HG03025 (cell line): Measurements from ENCODE around the gene ARHGAP21.
A peak's percentile ranks its signal among the peaks of the same experiment; 100 is the strongest.
"Not testable (repeated sequence)": the region's sequence is repeated elsewhere in the genome, so short reads cannot be mapped to it uniquely, and the experiment has no call there.

Experiments used
- ATAC-seq: cut with Tn5 transposase; IDR thresholded peaks from one replicate; pipeline ENCODE4 v1.9.1; 2021; ENCODE audit warnings: mild to moderate bottlenecking, moderate library complexity; ENCODE audit not compliant: unreplicated experiment, low FRiP score

Gene ARHGAP21

GRCh38 chr10:24643679-24644209 is 79.9 kb downstream of the ARHGAP21 start:
- ATAC-seq = no peak

- peak; percentile 93 for ATAC-seq
Observed at GRCh38 chr10:24642921-24643678, 80.6 kb downstream of the ARHGAP21 start.

GRCh38 chr10:24639124-24639523 is 84.6 kb downstream of the ARHGAP21 start:
- no peak for ATAC-seq

DNA sequence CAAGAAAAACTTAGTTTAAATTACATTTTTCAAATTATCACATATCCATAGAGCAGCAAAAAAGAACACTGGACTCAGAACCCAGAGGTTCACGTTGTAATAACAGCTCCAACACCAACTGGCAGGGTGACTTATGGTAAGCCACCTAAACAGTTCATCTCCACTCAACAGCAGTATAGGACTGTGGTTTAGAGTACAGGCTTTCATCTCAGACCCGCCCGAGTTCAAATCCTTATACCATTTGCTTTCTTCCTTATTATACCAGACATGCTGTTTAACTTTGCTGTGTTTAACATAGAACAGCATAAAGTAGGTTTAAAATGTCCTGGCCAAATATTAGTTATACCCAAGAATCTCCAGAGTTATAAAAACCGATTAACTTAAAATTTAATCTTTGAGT is 97.9 kb downstream of the ARHGAP21 start:
- ATAC-seq = no peak

- no peak for ATAC-seq
Observed at GRCh38 chr10:24623383-24623782, 100.3 kb downstream of the ARHGAP21 start.

GRCh38 chr10:24622781-24623301 is 100.8 kb downstream of the ARHGAP21 start:
- no peak for ATAC-seq

DNA sequence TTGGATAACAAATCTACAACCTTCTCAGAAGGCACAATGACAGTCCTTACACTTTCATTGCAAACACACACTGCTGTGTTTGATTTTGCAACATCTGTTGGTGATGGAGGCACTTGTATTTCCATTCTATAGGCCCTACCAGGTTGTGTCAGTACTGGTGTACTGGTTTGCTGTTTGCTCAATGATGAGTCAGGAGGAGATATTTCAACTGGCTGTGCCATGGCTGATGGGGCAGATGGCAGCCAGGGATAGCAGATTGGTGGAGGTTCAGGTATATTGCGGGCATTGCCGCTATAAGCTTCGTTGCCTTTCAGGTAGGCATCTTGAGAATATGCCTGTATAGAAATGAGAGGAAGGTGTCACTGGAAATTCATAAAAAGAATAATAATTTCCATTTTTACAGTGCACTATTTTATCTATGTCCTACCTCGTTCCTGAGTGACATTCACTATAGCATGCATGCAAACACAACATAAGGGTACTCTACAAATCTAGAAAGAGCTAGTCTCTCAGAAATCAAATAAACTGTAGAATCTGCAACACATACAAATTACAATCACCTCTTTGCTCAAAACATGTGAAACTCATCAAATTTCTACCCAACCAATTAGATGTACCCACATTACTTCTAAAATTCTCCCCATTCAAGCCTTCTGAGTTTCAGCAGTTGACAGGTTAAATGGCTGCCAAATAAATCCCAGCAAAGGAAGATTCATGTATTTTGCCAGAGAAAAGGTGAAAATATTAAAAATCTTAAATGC is 102.5 kb downstream of the ARHGAP21 start:
- ATAC-seq = not testable (repeated sequence)

DNA sequence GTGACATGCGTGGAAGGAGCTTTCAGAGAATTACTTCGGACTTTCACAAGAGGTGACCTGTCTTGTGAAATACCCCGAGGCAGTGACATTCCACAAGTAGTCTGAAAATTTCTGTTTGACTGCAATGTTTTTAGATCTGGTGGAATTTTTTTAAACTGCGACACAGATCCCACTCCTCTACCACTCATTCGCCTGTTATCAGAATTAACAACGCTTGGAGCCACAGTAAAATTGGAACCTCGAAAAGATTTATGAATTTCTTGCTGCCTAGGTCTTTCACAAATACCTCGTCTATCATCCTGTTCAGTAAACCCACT is 103.7 kb downstream of the ARHGAP21 start:
- not testable (repeated sequence) for ATAC-seq

- not testable (repeated sequence) for ATAC-seq
Observed at GRCh38 chr10:24619291-24619993, 104.2 kb downstream of the ARHGAP21 start.

DNA sequence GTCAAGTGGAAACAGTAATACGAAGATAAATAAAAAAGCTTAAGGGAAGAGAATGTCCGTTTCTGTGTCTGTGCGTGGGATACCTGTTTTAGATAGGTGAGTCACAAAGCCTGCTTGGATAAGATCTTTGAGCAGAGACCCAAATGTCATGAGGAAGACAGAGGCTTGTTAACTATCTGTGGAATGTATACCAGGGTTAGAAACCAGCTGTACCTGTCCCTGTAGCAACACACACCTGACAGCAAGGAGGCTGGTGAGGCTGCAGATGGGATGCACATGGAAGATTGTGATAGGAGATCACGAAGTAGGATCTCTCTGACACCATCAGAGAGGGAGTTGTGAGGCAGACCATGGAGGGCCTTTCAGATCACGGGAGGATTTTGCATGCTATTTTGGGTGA is 105.3 kb downstream of the ARHGAP21 start:
- no peak for ATAC-seq

DNA sequence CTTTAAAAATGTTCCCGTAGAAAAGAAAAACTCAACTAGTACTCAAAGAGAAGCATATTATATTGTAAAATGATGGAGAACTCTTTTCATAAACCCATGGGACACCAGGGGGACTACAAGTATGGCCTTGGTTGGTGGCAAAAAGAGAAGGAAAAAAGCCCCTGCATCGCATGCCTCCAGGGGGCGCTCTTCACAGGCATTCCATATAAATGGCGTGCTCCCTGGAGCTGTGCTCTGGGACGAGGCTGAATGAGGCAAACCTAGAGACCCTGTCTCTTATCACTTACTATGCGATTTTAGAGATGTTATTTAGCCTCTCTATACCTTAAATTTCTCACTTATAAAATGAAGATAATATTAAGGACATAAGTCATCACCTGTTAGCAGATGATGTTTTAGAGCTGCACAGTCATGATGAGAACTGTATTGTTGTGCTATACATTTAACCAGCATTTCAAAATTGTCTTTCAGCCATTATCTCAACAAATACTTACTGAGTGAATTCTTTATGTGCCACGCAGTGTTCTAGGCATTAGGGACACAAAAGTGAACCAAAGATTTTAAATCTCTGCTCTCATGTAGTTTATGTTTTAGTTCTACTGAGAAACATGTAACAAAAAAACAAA is 105.8 kb downstream of the ARHGAP21 start:
- no peak for ATAC-seq

- ATAC-seq = no peak
Observed at GRCh38 chr10:24616536-24616935, 107.2 kb downstream of the ARHGAP21 start.

GRCh38 chr10:24606021-24606420 is 117.7 kb downstream of the ARHGAP21 start:
- ATAC-seq = no peak

DNA sequence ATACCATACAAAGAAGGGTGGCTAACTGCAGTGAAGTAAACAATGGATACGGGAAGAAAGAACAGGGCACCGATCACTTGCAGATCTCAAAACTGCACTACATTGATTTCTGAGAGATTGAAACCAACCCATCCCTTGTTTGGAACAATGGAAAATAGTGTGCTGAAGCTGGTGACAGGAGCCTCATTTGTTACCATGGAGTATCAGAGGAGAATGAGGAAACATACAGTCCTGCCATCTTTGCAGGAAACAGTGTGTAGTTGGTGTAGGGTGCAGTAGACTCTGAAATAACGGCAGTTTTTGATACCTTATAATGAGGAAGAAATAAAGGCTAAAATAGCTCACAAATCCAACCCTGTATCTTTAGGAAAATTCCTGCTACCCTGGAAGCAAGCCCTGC is 118.5 kb downstream of the ARHGAP21 start:
- ATAC-seq = no peak

GRCh38 chr10:24603333-24603732 is 120.4 kb downstream of the ARHGAP21 start:
- no peak for ATAC-seq

DNA sequence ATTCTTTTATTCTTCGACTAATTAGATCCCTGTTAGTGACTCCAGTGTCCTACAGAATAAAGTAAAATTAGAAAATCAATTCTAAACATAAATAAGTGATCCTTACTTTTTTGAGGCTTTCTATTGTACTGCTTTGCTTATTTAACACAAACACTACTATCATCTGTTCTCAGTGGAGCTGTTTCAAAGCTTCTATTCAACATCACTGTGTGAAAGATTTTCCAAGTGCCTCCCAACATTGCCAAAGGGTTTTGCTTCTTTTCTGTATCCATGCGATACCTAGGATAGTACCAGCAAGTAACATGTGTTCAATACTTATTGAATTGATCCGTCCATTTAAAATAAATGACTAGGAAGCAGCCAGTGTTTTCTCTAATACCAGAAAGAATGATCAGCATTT is 125.7 kb downstream of the ARHGAP21 start:
- no peak for ATAC-seq

DNA sequence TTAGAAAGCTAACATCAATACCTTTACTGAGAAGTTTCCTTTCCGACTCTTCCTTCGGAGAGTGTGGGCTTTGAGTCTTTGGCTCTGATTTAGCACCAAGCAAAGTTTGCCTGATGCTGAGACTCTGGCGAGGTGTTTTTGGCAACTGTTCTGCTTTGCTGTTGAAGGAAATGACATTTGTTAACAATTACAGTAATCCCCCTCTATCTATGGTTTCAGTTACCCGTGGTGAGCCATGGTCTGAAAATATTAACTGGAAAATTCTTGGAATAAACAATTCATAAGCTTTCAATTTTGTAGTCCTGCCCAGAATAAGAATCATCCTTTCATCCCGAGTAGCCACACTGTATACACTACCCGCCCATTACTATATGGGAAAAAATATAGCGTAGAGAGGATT is 126.3 kb downstream of the ARHGAP21 start:
- ATAC-seq = no peak

- no peak for ATAC-seq
Observed at GRCh38 chr10:24596217-24596930, 127.3 kb downstream of the ARHGAP21 start.

GRCh38 chr10:24590697-24591457 is 132.8 kb downstream of the ARHGAP21 start:
- ATAC-seq = no peak
